ENCODE results near the gene DOCK2. TPM values are rescaled to one million over a fixed set of nuclear protein-coding genes. Genes with fewer than 3 reads are reported as not detected.

The DOCK2 gene
- total and polyA plus RNA-seq, 9 of the 15 experiments (the other 6 are each of a cell fraction or from before 2014, with no cell fraction given), result 4.5 to 42.6 (median 20.5) TPM

DNA sequence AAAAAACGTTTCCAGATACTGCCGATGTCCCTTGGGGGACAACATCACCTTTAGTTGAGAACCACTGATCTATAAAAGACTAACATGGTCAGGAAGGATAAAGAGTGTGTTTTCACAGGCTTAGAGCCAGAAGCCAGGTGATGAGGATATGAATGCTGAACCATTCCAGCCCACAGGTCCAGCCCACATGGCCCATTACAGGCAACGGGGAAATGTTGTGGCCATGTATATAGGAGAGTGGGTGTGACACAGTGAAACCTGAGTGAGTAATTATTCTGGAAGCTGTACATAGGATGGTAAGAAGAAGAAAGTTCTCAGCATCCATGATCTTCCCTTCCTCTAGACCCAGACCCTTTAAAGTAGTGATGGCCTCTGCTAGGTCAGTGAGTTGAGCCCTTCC, 412.6 kb downstream of the DOCK2 start (continued):
- TF ChIP-seq, protein P1, sequence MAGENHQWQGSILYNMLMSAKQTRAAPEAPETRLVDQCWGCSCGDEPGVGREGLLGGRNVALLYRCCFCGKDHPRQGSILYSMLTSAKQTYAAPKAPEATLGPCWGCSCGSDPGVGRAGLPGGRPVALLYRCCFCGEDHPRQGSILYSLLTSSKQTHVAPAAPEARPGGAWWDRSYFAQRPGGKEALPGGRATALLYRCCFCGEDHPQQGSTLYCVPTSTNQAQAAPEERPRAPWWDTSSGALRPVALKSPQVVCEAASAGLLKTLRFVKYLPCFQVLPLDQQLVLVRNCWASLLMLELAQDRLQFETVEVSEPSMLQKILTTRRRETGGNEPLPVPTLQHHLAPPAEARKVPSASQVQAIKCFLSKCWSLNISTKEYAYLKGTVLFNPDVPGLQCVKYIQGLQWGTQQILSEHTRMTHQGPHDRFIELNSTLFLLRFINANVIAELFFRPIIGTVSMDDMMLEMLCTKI (IDR thresholded peaks at IDR 0.05; ENCODE audit: partially characterized antibody), result no peak
- TF ChIP-seq, protein P2, sequence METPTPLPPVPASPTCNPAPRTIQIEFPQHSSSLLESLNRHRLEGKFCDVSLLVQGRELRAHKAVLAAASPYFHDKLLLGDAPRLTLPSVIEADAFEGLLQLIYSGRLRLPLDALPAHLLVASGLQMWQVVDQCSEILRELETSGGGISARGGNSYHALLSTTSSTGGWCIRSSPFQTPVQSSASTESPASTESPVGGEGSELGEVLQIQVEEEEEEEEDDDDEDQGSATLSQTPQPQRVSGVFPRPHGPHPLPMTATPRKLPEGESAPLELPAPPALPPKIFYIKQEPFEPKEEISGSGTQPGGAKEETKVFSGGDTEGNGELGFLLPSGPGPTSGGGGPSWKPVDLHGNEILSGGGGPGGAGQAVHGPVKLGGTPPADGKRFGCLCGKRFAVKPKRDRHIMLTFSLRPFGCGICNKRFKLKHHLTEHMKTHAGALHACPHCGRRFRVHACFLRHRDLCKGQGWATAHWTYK (CRISPR knock-in tag; IDR thresholded peaks at IDR 0.05), result no peak
- TF ChIP-seq ETV6 (IDR thresholded peaks at IDR 0.05; ENCODE audit: borderline replicate concordance in 1 of 2, low read depth in 2 of 2, low read length in 1 of 2) (no peak), ETV6 (CRISPR knock-in tag; IDR thresholded peaks at IDR 0.05; ENCODE audit: borderline replicate concordance) (no peak)
- TF ChIP-seq, protein P3, sequence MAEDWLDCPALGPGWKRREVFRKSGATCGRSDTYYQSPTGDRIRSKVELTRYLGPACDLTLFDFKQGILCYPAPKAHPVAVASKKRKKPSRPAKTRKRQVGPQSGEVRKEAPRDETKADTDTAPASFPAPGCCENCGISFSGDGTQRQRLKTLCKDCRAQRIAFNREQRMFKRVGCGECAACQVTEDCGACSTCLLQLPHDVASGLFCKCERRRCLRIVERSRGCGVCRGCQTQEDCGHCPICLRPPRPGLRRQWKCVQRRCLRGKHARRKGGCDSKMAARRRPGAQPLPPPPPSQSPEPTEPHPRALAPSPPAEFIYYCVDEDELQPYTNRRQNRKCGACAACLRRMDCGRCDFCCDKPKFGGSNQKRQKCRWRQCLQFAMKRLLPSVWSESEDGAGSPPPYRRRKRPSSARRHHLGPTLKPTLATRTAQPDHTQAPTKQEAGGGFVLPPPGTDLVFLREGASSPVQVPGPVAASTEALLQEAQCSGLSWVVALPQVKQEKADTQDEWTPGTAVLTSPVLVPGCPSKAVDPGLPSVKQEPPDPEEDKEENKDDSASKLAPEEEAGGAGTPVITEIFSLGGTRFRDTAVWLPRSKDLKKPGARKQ (CRISPR knock-in tag; IDR thresholded peaks at IDR 0.05), result no peak

DNA sequence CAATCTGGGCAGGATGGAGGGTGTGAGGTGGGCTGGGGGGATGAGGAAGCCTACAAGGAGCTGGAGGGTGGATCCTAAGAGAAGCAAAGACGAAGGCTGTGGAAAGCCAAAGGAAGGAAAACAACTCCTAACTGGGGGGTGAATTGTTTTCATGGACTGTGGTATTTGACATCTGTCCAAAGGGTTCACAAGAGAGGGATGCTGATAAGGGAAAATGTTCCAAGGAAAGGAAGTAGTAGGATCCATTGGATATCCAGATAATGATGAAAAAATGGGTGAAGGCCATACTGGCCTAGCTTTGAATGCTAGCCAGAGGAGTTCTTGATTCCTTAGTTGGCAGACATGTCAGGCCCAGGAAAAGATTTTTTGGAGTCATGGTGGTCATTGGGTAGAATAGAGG, 416.8 kb downstream of the DOCK2 start:
- no peaks in the 10 kb centered on the region for H3K79me2 ChIP-seq (ENCODE audit: control insufficient read depth, insufficient read depth, low read length)
- ATAC-seq, result no peak
- H4K20me1 ChIP-seq (replicated peaks; ENCODE audit: control insufficient read depth, insufficient read depth, low read length), result no peaks in the 10 kb centered on the region; the same call in 1 of the 2 replicates
- no peak overlapping the region for H3K4me2 ChIP-seq (ENCODE audit: insufficient read depth, low read length)
- no peak overlapping the region for H3K27ac ChIP-seq (ENCODE audit: extremely low read depth, low read depth, low read length)
- WGBS (ENCODE audit: insufficient coverage, low coverage, missing lambda C conversion rate), result 20% methylated on average over 1 of the region's 1 CpG
- no peak for DNase-seq (ENCODE audit: extremely low read depth in 1 of 4, low spot score in 3 of 4)
- BruUV-seq (replicated peaks), result no TSS peak
- CTCF ChIA-PET (ENCODE audit: low intra/inter-chr PET ratio), result no interaction called here
- H3K9ac ChIP-seq (ENCODE audit: insufficient read depth in 1 of 2, low read depth in 2 of 2, low read length in 2 of 2), result no peak overlapping the region
- POLR2A ChIA-PET, result no interaction called here
- no peak for FAIRE-seq
- H3K36me3 ChIP-seq (ENCODE audit: control insufficient read depth, insufficient read depth, low read length), result no peaks in the 10 kb centered on the region
- in situ Hi-C loops (cut with MboI), result no loop called here
- no peak overlapping the region for H3K4me3 ChIP-seq
- H3K9me3 ChIP-seq (replicated peaks; ENCODE audit: control insufficient read depth, insufficient read depth, low read depth, low read length), result no peaks in the 10 kb centered on the region
- H3K4me1 ChIP-seq (replicated peaks in 1 of 2; ENCODE audit: control insufficient read depth in 2 of 2, insufficient read depth in 2 of 2, low read length in 2 of 2), result peaks cover 0 to 3% of the 10 kb centered on the region in 2 experiments; a peak in 1 of 5 replicates
- no peaks in the 10 kb centered on the region for H3K9me1 ChIP-seq (ENCODE audit: control insufficient read depth, insufficient read depth, low read length)
- no peak overlapping the region for H2AFZ ChIP-seq (ENCODE audit: low read depth, low read length)
- intact Hi-C loops (cut with micrococcal nuclease), result no loop called here
- no peaks in the 10 kb centered on the region for H3K27me3 ChIP-seq (ENCODE audit: control insufficient read depth in 2 of 2, insufficient read depth in 2 of 2, low read length in 2 of 2)
- no peak for TF ChIP-seq ZNF75A (CRISPR knock-in tag; IDR thresholded peaks at IDR 0.05)
- TF ChIP-seq ZNF212 (CRISPR knock-in tag; IDR thresholded peaks at IDR 0.05), result no peak
- no peak for TF ChIP-seq ASH1L (IDR thresholded peaks at IDR 0.05; ENCODE audit: borderline replicate concordance, low read depth, partially characterized antibody)
- no peak for TF ChIP-seq KLF6 (CRISPR knock-in tag; IDR thresholded peaks at IDR 0.05; ENCODE audit: borderline replicate concordance)
- TF ChIP-seq, protein P4, sequence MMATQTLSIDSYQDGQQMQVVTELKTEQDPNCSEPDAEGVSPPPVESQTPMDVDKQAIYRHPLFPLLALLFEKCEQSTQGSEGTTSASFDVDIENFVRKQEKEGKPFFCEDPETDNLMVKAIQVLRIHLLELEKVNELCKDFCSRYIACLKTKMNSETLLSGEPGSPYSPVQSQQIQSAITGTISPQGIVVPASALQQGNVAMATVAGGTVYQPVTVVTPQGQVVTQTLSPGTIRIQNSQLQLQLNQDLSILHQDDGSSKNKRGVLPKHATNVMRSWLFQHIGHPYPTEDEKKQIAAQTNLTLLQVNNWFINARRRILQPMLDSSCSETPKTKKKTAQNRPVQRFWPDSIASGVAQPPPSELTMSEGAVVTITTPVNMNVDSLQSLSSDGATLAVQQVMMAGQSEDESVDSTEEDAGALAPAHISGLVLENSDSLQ (IDR thresholded peaks at IDR 0.05), result no peak
- TF ChIP-seq NFIX (CRISPR knock-in tag; IDR thresholded peaks at IDR 0.05; ENCODE audit: low read depth), result no peak
- no peak for TF ChIP-seq GABPB2 (CRISPR knock-in tag; conservative IDR thresholded peaks at IDR 0.05)
- no peak for TF ChIP-seq MTF1 (CRISPR knock-in tag; IDR thresholded peaks at IDR 0.05; ENCODE audit: borderline replicate concordance)
- no peak for TF ChIP-seq TAL1 (IDR thresholded peaks at IDR 0.05)
- no peak for TF ChIP-seq RBM39 (optimal IDR thresholded peaks at IDR 0.05; ENCODE audit: low read depth, low read length)

All from K562 (cell line).